GM12878 (cell line): ENCODE results near the gene ACER3. TPM values are rescaled to one million over a fixed set of nuclear protein-coding genes. Genes with fewer than 3 reads are reported as not detected.

Experiments
- ATAC-seq: fragments of 200-7000 bp; cut with Tn5 transposase; 3 replicates; pipeline ENCODE4 v1.9.1; 2020; ENCODE audit warnings: mild to moderate bottlenecking, moderate library complexity
- BruUV-seq: library from RNA; stranded (reverse); fragments of 400-500 nt; replicated peaks from 2 replicates; lab custom pipeline; 2021; lab: Mats Ljungman, UMichigan
- CTCF ChIA-PET: fragments of 300-600 bp; sonication (Branson Sonifier 250); formaldehyde crosslinking; extraction: SDS; loops from one replicate; lab custom pipeline; 2021; ENCODE audit warnings: inconsistent platforms; lab: Yijun Ruan, JAX
- POLR2A ChIA-PET: fragments of 350-600 bp; formaldehyde crosslinking; extraction: SDS; loops from one replicate; lab custom pipeline; 2021; ENCODE audit warnings: inconsistent platforms; lab: Charles Lee
- RAD21 ChIA-PET: fragments of 300-600 bp; sonication (Branson Sonifier 250); formaldehyde crosslinking; loops from one replicate; lab custom pipeline; 2023; ENCODE audit warnings: antibody characterized with exemption; ENCODE audit not compliant: unreplicated experiment; lab: Charles Lee
- SMC1A ChIA-PET: fragments of 300-600 bp; sonication (Branson Sonifier 250); formaldehyde crosslinking; loops from one replicate; lab custom pipeline; 2023; ENCODE audit not compliant: unreplicated experiment, uncharacterized antibody; lab: Charles Lee
- DNase-seq: peaks from one replicate; pipeline ENCODE4 v3.0.0-alpha.2; 2011; ENCODE audit warnings: low read depth, low spot score
- FAIRE-seq: peaks from 3 replicates; lab custom pipeline; 2011; peaks lifted over from hg19 to GRCh38; lab: Jason Lieb, UNC
- H2AFZ ChIP-seq: 2 replicates; pipeline ENCODE4 v1.6.0; 2011; ENCODE audit warnings: low read depth, low read length, control low read depth; ENCODE audit not compliant: control insufficient read depth
- H3K27ac ChIP-seq: 2 replicates; pipeline ENCODE4 v1.5.1; 2011; ENCODE audit warnings: control low read depth; ENCODE audit not compliant: control insufficient read depth, insufficient read depth
- H3K27me3 ChIP-seq, 2 experiments: replicated peaks in 1 of 2; 2 replicates each; pipeline versions ENCODE4 v1.6.0 to v1.6.1; 2011; ENCODE audit warnings: low read length in 1 of 2; ENCODE audit not compliant: control insufficient read depth in 2 of 2, insufficient read depth in 2 of 2
- H3K36me3 ChIP-seq, 2 experiments: 2 replicates each; pipeline ENCODE4 v1.5.1; 2011; ENCODE audit warnings: low read length in 1 of 2; ENCODE audit not compliant: control insufficient read depth in 2 of 2, insufficient read depth in 2 of 2
- H3K4me1 ChIP-seq: 2 replicates; pipeline ENCODE4 v1.6.1; 2011; ENCODE audit warnings: mild to moderate bottlenecking, low read length, moderate library complexity, mixed read lengths; ENCODE audit not compliant: control insufficient read depth, insufficient read depth
- H3K4me2 ChIP-seq: 2 replicates; pipeline ENCODE4 v1.6.0; 2011; ENCODE audit warnings: control low read depth; ENCODE audit not compliant: control insufficient read depth, insufficient read depth
- H3K4me3 ChIP-seq: fragments of 200-600 bp; sonication (generic); 2 replicates; pipeline ENCODE4 v1.5.1; 2016
- H3K79me2 ChIP-seq: 2 replicates; pipeline ENCODE4 v1.6.0; 2011; ENCODE audit warnings: low read length; ENCODE audit not compliant: control insufficient read depth, insufficient read depth
- H3K9ac ChIP-seq: 2 replicates; pipeline ENCODE4 v1.8.0; 2011; ENCODE audit warnings: low read length, control low read depth, mixed read lengths; ENCODE audit not compliant: control insufficient read depth, insufficient read depth
- H3K9me3 ChIP-seq: replicated peaks from 3 replicates; pipeline ENCODE4 v1.5.1; 2011; ENCODE audit warnings: mild to moderate bottlenecking, low read length; ENCODE audit not compliant: control insufficient read depth, insufficient read depth
- H4K20me1 ChIP-seq: 2 replicates; pipeline ENCODE4 v1.6.0; 2011; ENCODE audit not compliant: control insufficient read depth, insufficient read depth
- ASH2L ChIP-seq: fragments of 300-600, 200-600 bp; sonication (generic); IDR thresholded peaks from 2 replicates; pipeline ENCODE4 v1.6.1; 2017; ENCODE audit warnings: low read depth, mild to moderate bottlenecking, borderline replicate concordance
- CHD2 ChIP-seq: IDR thresholded peaks from 2 replicates; pipeline ENCODE4 v1.6.1; 2011; ENCODE audit warnings: low read depth, low read length, improper control_type of control experiment, borderline replicate concordance
- ESRRA ChIP-seq: IDR thresholded peaks from 2 replicates; pipeline ENCODE4 v1.6.1; 2012; ENCODE audit warnings: mild to moderate bottlenecking, low read length, improper control_type of control experiment
- FOXK2 ChIP-seq: fragments of 450-650 bp; IDR thresholded peaks from 2 replicates; pipeline ENCODE4 v1.6.1; 2017; ENCODE audit warnings: mild to moderate bottlenecking, moderate library complexity
- GABPA ChIP-seq: IDR thresholded peaks from 2 replicates; pipeline ENCODE4 v1.6.1; 2014; ENCODE audit warnings: antibody characterized with exemption, low read depth, mild to moderate bottlenecking, inconsistent platforms
- HDAC2 ChIP-seq: fragments of 200-600 bp; sonication (generic); IDR thresholded peaks from 2 replicates; pipeline ENCODE4 v1.6.1; 2017
- IKZF2 ChIP-seq, 2 experiments: fragments of 450-650 bp; IDR thresholded peaks; 2 replicates each; pipeline ENCODE4 v1.6.1; 2017; ENCODE audit warnings: mild to moderate bottlenecking in 2 of 2, moderate library complexity in 2 of 2
- KAT2A ChIP-seq: conservative IDR thresholded peaks from 2 replicates; pipeline ENCODE4 v1.6.1; 2011; ENCODE audit warnings: low read depth, low read length; ENCODE audit not compliant: control insufficient read depth
- MEF2A ChIP-seq: IDR thresholded peaks from 2 replicates; pipeline ENCODE4 v1.6.1; 2011; ENCODE audit warnings: low read depth, mild to moderate bottlenecking, low read length, moderate library complexity; ENCODE audit not compliant: insufficient read depth
- PML ChIP-seq: IDR thresholded peaks from 2 replicates; pipeline ENCODE4 v1.6.1; 2012; ENCODE audit warnings: low read length, inconsistent platforms
- RAD51 ChIP-seq: fragments of 450-650 bp; IDR thresholded peaks from 2 replicates; pipeline ENCODE4 v1.6.1; 2016; ENCODE audit warnings: moderate library complexity, mild to moderate bottlenecking, inconsistent platforms
- SIN3A ChIP-seq: IDR thresholded peaks from 2 replicates; pipeline ENCODE4 v1.6.1; 2012; ENCODE audit warnings: low read depth, low read length, improper control_type of control experiment
- SKIL ChIP-seq: fragments of 450-650 bp; IDR thresholded peaks from 2 replicates; pipeline ENCODE4 v1.6.1; 2017; ENCODE audit warnings: mild to moderate bottlenecking, low read depth, inconsistent platforms; ENCODE audit not compliant: poor library complexity, severe bottlenecking
- SMAD1 ChIP-seq: fragments of 450-650 bp; IDR thresholded peaks from 2 replicates; pipeline ENCODE4 v1.6.1; 2018; ENCODE audit warnings: mild to moderate bottlenecking, low read depth; ENCODE audit not compliant: partially characterized antibody
- SMC3 ChIP-seq: IDR thresholded peaks from 2 replicates; pipeline ENCODE4 v1.6.1; 2011; ENCODE audit warnings: low read length, improper control_type of control experiment, borderline replicate concordance
- TCF3 ChIP-seq: IDR thresholded peaks from 2 replicates; pipeline ENCODE4 v1.6.1; 2012; ENCODE audit warnings: low read depth, mild to moderate bottlenecking, low read length, borderline replicate concordance; ENCODE audit not compliant: insufficient read depth
- TCF7 ChIP-seq: IDR thresholded peaks from 2 replicates; pipeline ENCODE4 v1.6.1; 2014; ENCODE audit warnings: antibody characterized with exemption, borderline replicate concordance
- WRNIP1 ChIP-seq: IDR thresholded peaks from 2 replicates; pipeline ENCODE4 v1.6.1; 2011; ENCODE audit warnings: low read depth, low read length, improper control_type of control experiment, borderline replicate concordance
- ZSCAN29 ChIP-seq: fragments of 450-650 bp; IDR thresholded peaks from 2 replicates; pipeline ENCODE4 v1.6.1; 2017; ENCODE audit warnings: mild to moderate bottlenecking, moderate library complexity
- WGBS: methylation state at CpG from one replicate; pipeline ENCODE4 v1.1.6; 2016; ENCODE audit warnings: low lambda C conversion rate; ENCODE audit not compliant: insufficient replicate concordance, insufficient coverage; ENCODE audit errors: missing lambda C conversion rate; 5-methylcytosine and 5-hydroxymethylcytosine counted together
- in situ Hi-C: fragments of 300-500 bp; cut with MboI; formaldehyde crosslinking; loops from 9 replicates; pipeline ENCODE4 v1.14.3; 2018; ENCODE audit warnings: mixed read lengths
- intact Hi-C: fragments of 100-400 bp; cut with micrococcal nuclease; formaldehyde crosslinking; loops from one replicate; pipeline ENCODE4 v1.14.2; 2022; ENCODE audit not compliant: unreplicated experiment
- polyA plus RNA-seq, 11 experiments: library from polyadenylated mRNA; depleted of rRNA in 4 of 11; unstranded in 6 of 11; stranded (reverse) in 5 of 11; fragments of >200 nt; fragmentation: Nextera tagmentation in 4 of 11; fragmentation: Illumina TruSeq in 1 of 11; extraction: Ambion mirVana in 4 of 11; extraction: Trizol in 1 of 11; gene quantifications; 1 replicate in 1 of 11; 2 replicates in 10 of 11; pipeline versions ENCODE4 v1.2.1 to v1.2.3, GENCODE V29; 2011 to 2016; ENCODE audit warnings: inconsistent platforms in 2 of 11, missing spikeins in 2 of 11, low read depth in 1 of 11
- total RNA-seq, 4 experiments: library from RNA; depleted of rRNA in 3 of 4; stranded (reverse); fragments of >200 nt in 3 of 4; fragmentation: Illumina TruSeq in 1 of 4; extraction: Trizol in 1 of 4; gene quantifications; 2 replicates each; pipeline versions ENCODE4 v1.2.1 to v1.2.3, GENCODE V29; 2013 to 2021
- TF ChIP-seq, protein P1 (sequence below): IDR thresholded peaks from 2 replicates; pipeline ENCODE4 v1.6.1; 2012; ENCODE audit warnings: low read length, inconsistent platforms

ACER3 gene
- total and polyA plus RNA-seq, 10 of the 15 experiments (the other 5 are each of a cell fraction or from before 2014, with no cell fraction given), result 2.8 to 17.4 (median 10.3) TPM

DNA sequence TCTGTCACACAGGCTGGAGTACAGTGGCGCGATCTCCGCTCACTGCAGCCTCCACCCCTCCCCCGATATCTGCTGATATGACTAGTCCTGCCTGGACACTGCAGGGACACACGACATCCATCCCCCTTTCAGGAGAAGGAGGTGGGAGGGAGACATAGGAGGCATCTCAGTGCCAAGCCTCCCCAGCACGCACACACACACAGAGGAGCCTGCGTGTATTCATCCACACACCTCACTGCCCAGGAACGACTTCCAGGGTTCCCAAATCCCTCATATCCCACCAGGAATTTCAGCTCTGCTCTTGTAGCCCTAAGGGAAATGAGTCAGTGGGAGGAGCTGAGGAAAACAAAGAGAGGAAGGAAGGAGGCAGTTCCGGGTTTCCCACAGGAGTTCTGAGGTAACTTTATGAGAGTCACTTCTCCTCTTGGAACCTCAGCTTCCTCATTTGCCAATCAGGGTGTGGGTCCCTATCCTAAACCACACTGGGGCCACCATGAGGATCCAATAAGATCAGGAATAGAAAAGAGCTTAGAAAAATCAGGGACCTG lies 37.2 kb upstream of the ACER3 start (continued):
- no peak for TF ChIP-seq CHD2
- no peak for TF ChIP-seq WRNIP1
- TF ChIP-seq, protein P1, sequence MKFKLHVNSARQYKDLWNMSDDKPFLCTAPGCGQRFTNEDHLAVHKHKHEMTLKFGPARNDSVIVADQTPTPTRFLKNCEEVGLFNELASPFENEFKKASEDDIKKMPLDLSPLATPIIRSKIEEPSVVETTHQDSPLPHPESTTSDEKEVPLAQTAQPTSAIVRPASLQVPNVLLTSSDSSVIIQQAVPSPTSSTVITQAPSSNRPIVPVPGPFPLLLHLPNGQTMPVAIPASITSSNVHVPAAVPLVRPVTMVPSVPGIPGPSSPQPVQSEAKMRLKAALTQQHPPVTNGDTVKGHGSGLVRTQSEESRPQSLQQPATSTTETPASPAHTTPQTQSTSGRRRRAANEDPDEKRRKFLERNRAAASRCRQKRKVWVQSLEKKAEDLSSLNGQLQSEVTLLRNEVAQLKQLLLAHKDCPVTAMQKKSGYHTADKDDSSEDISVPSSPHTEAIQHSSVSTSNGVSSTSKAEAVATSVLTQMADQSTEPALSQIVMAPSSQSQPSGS, result no peak
- TF ChIP-seq SMC3, result no peak

GRCh38 chr11:76824083-76824939 lies 36.4 kb upstream of the ACER3 start:
- Histone ChIP-seq H3K27me3 (no peaks in the 10 kb centered on the region), H3K4me1 (no peaks in the 10 kb centered on the region), H3K4me3 (no peak overlapping the region), H3K36me3 (no peaks in the 10 kb centered on the region), H3K9ac (no peak overlapping the region), H2AFZ (no peak overlapping the region), H3K9me3 (no peaks in the 10 kb centered on the region; the same call in 2 of the 3 replicates), H3K27ac (no peak overlapping the region), H3K4me2 (no peak overlapping the region), H3K79me2 (no peaks in the 10 kb centered on the region), H4K20me1 (no peaks in the 10 kb centered on the region)
- intact Hi-C loops (no loop called here), in situ Hi-C loops (no loop called here)
- WGBS, result 19% methylated on average over 9 of the region's 9 CpGs
- no peak for FAIRE-seq
- ATAC-seq, result no peak
- ChIA-PET POLR2A (no interaction called here), CTCF (interaction anchor here (1.0 to 1.2 kb wide), 2 partner anchors 95 to 96 kb away, joined by 3 to 5 read pairs; no protein-coding TSS in a partner anchor), SMC1A (interaction anchor here (1.0 kb wide), 1 partner anchor 13 kb away, joined by 3 read pairs; no protein-coding TSS in a partner anchor), RAD21 (no interaction called here)
- DNase-seq, result no peak
- BruUV-seq, result no TSS peak
- TF ChIP-seq IKZF2 (IDR thresholded peaks at IDR 0.05) (no peak), GABPA (no peak), HDAC2 (no peak), SKIL (no peak), PML (no peak), TCF3 (no peak), ZSCAN29 (no peak), TCF7 (no peak), ESRRA (no peak), MEF2A (no peak), RAD51 (no peak), FOXK2 (no peak), ASH2L (no peak), KAT2A (no peak), SIN3A (no peak), SMAD1 (no peak)
